ENCODE data around the gene ICA1.

- TF ChIP-seq, protein P1, sequence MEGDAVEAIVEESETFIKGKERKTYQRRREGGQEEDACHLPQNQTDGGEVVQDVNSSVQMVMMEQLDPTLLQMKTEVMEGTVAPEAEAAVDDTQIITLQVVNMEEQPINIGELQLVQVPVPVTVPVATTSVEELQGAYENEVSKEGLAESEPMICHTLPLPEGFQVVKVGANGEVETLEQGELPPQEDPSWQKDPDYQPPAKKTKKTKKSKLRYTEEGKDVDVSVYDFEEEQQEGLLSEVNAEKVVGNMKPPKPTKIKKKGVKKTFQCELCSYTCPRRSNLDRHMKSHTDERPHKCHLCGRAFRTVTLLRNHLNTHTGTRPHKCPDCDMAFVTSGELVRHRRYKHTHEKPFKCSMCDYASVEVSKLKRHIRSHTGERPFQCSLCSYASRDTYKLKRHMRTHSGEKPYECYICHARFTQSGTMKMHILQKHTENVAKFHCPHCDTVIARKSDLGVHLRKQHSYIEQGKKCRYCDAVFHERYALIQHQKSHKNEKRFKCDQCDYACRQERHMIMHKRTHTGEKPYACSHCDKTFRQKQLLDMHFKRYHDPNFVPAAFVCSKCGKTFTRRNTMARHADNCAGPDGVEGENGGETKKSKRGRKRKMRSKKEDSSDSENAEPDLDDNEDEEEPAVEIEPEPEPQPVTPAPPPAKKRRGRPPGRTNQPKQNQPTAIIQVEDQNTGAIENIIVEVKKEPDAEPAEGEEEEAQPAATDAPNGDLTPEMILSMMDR (IDR thresholded peaks at IDR 0.05; ENCODE audit: low read depth, low read length, missing input control) = no peak
- TF ChIP-seq, protein P2, sequence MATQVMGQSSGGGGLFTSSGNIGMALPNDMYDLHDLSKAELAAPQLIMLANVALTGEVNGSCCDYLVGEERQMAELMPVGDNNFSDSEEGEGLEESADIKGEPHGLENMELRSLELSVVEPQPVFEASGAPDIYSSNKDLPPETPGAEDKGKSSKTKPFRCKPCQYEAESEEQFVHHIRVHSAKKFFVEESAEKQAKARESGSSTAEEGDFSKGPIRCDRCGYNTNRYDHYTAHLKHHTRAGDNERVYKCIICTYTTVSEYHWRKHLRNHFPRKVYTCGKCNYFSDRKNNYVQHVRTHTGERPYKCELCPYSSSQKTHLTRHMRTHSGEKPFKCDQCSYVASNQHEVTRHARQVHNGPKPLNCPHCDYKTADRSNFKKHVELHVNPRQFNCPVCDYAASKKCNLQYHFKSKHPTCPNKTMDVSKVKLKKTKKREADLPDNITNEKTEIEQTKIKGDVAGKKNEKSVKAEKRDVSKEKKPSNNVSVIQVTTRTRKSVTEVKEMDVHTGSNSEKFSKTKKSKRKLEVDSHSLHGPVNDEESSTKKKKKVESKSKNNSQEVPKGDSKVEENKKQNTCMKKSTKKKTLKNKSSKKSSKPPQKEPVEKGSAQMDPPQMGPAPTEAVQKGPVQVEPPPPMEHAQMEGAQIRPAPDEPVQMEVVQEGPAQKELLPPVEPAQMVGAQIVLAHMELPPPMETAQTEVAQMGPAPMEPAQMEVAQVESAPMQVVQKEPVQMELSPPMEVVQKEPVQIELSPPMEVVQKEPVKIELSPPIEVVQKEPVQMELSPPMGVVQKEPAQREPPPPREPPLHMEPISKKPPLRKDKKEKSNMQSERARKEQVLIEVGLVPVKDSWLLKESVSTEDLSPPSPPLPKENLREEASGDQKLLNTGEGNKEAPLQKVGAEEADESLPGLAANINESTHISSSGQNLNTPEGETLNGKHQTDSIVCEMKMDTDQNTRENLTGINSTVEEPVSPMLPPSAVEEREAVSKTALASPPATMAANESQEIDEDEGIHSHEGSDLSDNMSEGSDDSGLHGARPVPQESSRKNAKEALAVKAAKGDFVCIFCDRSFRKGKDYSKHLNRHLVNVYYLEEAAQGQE (IDR thresholded peaks at IDR 0.05) = no peak
- TF ChIP-seq MAX (IDR thresholded peaks at IDR 0.05) = no peak
- no peak for TF ChIP-seq ATF3 (IDR thresholded peaks at IDR 0.05)
- no peak for TF ChIP-seq SP1 (IDR thresholded peaks at IDR 0.05)
- TF ChIP-seq GABPA (IDR thresholded peaks at IDR 0.05 in 1 of 2, conservative IDR thresholded peaks at IDR 0.05 in 1 of 2) = no peak
- no peak for TF ChIP-seq EGR1 (IDR thresholded peaks at IDR 0.05; ENCODE audit: low read depth in 2 of 2)
- no peak for TF ChIP-seq TAF1 (conservative IDR thresholded peaks at IDR 0.05)
- no peak for TF ChIP-seq HNF4A (conservative IDR thresholded peaks at IDR 0.05)
- TF ChIP-seq YY1 (IDR thresholded peaks at IDR 0.05) = no peak
- TF ChIP-seq RAD21 (IDR thresholded peaks at IDR 0.05) = no peak
Observed at GRCh38 chr7:8103282-8103681, 158.7 kb downstream of the ICA1 start.
